HG02938 (cell line): ENCODE measurements around the gene MAG.
"Not testable (repeated sequence)": the region's sequence is repeated elsewhere in the genome, so short reads cannot be mapped to it uniquely, and the experiment has no call there.

ENCODE experiments used
- ATAC-seq: cut with Tn5 transposase; IDR thresholded peaks from one replicate; pipeline ENCODE4 v1.9.1; 2021; ENCODE audit warnings: mild to moderate bottlenecking, moderate library complexity; ENCODE audit not compliant: unreplicated experiment

Gene MAG

DNA sequence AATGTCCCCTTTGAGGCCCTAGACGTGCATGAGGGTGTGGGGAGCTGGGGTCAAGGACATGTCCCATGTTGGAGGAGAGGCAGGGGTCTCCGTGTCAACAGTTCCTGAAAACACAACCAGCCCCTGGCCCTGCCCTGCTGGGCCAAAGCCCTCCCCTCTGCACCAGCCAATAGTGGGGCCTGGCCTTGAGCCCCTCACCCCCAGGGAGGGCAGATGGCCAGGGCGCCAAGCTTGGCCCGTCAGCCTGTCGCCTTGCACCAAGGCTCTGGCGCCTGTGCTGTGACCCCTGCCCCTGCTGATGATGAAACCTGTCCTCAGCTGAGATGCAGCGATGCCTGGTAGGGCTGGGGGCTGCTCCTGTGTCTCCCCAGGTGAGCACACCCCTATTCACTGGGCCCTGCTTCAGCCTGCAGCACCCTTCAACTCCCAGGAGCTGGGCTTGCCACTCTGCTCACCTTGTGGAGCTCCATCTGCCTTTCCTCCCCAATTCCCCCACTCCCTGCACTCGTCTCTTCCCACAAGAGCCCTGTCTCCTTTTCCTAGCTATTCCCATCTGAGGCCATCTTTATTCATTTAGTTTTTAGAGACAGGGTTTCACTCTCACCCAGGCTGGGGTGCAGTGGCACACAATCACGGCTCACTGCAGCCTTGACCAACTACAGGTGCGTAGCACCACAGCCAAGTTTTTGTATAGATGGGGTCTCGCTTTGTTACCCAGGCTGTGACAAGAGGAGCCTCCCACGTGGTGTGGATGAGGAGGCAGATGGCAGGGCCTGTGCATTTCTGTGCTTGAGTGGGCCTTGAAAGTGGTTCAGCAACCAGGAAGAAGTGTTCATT is 11.8 kb upstream of the MAG start:
- no peak for ATAC-seq

DNA sequence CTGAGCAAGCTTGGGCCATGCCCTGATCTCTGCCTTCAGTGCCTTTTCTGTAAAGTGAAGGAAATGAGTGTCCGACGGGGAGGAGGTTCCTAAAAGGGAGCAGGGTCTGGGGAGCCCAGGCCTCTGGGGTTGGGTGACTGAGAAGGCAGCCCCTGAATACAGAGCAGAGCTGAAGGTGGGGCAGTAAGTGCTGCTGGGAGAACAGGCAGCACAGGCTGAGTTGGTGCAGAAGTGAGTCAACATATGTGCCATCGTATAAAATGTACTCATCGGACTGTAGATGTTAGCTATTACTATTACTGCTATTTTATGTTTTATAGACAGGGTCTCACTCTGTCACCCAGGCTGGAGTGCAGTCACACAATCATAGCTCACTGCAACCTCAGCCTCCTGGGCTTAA is 10.7 kb upstream of the MAG start:
- ATAC-seq = no peak

DNA sequence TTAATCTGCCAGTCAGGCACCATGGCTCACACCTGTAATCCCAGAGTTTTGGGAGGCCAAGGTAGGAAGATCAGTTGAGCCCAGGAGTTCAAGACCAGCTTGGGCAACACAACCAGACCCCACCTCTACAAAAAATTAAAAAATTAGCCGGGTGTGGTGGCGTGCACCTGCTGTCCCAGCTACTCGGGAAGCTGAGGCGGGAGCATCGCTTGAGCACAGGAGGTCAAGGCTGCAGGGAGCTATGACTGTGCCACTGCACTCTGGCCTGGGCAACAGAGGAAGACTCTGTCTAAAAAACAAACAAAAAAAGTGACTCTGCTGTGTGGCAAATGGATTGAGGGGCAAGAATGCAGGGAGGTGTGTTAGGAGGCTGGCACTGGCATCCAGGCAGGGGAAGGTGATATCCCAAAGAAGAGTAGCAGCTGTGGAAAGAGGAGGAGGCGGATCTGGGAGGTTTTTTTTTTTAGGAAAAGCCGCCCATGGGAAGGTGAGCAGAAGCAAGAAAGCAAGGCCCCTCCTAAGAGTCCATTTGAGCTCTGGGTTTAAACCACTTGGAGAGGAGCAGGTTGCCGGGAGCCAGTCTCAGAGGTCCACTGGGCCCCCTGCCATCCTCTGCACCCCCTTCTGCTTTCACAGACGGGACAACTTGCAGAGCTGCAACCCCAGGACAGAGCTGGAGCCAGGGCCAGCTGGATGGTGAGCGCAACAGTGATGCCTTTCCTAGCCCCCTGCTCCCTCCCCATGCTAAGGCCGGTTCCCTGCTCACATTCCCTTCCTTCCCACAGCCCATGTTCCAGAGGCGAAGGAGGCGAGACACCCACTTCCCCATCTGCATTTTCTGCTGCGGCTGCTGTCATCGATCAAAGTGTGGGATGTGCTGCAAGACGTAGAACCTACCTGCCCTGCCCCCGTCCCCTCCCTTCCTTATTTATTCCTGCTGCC is 7.5 kb upstream of the MAG start:
- ATAC-seq = no peak

DNA sequence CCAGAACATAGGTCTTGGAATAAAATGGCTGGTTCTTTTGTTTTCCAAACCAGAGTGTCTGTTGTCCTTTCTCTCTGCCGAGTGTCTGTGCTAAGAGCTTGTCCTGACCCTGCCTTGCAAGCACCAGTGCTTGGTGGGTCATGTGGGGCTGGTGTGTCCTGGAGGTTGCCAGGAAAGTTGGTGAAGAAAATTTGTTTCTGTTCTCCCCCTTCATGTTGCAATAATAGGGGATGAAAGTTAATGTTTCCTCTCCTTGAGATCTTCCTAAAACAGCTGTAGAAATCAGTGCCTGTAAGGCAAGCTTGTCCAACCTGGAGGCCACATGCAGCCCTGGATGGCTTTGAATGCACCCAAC is 6.9 kb upstream of the MAG start:
- no peak for ATAC-seq

DNA sequence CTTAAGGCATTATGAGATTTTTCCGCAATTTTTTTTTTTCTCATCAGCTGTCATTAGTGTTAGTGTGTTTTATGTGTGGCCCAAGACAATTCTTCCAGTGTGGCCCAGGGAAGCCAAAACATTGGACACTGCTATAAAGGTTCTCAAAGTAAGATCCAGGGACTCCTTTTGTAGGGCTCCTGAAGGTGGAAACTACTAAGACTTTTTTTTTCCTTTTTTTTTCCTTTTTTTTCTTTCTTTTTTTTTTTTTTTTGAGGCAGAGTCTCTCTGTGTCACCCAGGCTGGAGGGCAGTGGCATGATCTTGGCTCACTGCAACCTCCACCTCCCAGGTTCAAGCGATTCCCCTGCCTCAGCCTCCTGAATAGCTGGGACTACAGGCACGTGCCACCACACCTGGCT is 6.5 kb upstream of the MAG start:
- ATAC-seq = not testable (repeated sequence)

DNA sequence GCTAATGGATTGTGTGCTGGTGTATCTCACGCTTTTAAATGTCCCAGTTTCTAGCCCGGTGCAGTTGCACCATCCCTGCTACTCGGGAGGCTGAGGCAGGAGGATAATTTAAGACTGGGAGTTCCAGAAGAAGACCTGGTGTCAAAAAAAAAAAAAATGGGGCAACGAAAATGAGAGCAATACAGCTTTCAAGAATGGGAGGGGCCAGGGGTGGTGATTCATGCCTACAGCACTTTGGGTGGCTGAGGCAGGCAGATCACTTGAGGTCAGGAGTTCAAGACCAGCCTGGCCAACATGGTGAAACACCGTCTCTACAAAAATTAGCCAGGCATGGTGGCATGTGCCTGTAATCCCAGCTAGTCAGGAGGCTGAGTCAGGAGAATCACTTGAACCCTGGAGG is 5.9 kb upstream of the MAG start:
- ATAC-seq = not testable (repeated sequence)

DNA sequence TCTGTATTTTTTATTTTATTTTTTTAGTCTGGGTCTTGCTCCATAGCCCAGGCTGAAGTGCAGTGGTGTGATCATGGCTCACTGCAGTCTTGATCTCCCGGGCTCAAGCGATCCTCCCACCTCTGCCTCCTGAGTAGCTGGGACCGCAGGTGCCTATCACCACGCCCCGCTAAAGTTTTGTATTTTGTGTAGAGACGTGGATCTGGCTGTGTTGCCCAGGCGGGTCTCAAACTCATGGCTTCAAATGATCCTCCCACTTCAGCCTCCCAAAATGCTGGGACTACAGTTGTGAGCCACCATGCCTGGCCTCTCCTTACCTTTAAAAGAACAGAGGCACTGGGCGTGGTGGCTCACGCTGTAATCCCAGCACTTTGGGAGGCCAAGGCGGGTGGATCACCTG is 4.2 kb upstream of the MAG start:
- ATAC-seq = no peak

DNA sequence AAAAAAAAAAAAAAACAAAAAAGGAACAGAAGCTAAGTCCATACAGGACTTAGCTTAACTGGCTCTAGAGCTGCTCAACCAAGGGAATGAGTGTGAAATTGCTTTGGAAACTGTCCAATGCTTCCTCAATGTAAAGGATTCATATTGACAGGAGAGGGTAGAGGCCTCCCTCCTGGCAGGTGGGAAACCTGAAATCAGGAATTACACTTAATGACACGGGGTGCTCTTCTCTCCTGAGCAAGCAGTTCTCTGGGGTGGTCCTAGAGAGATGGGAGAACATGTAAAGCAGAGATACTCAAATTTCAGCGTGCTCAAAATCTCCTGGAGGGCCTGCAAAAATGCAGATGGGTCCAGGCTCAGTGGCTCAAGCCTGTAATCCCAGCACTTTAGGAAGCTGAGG is 3.6 kb upstream of the MAG start:
- no peak for ATAC-seq

DNA sequence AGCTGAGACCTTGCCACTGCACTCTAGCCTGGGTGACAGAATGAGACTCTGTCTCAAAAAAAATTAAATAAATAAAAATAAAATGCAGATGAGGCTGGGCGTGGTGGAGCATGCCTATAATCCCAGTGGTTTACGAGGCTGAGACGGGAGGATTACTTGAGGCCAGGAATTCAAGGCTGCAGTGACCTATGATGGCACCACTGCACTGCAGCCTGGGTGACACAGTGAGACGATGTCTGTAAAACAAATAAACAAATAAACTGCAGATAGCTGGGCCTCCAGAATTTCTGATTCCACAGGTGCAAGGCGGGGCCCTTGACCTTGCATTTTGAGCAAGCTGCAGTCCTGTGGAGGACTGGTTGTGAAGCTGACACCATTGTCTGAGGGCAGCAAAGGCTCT is 3.1 kb upstream of the MAG start:
- ATAC-seq = no peak

DNA sequence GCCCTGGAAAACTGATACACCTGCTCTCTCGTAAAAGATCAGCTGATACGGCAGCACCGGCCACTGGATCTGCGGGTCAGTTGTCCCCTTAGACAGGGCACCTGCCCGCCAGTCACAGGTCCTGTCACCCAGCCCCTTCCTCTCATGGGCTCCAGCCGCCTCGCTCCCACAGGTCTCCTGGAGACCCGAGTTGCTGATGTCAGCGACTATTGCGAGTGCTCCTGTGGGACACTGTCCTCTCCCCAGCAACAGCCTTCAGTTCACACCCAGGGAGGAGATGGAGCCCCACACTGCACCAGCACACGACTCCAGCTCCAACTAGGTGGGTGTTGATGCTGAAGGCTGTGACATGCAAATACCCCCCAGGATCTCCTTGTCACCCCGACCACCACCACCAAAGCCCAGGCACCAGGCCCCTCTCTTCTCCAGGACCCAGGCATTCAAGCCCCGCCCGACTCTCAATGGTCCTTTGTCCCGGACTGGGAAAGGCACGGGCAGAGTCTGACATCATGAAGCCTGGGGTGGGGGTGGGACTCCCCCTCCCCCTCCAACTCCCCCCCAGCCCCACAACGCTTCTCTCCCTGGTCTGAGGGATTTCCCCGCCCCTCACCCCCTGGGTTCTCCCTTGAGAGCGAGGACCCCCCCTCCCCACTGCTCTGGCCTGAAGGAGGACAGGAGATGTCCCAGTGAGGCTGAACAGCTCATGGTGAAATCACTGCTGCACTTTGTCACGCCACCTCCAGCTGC is 1.4 kb upstream of the MAG start:
- ATAC-seq = no peak

DNA sequence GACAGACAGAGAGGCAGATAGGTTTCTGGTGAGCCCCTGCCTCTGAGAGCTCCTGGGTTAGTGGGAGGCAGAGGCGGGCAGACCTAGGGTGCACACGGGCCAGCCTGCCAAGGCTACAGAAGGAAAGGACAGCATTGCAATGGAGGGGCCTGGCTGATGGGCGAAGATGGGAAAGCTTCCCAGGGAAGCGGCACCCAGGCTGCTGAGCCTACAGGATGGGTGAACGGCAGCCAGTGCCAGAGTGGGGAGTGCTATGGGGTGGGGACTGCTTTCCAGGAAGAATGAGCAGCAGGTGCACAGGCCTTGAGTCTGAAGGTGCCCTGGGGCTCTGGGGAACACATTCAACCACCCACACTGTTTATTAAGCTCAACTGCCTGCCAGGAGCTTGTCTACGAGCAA is 702 bp upstream of the MAG start:
- no peak for ATAC-seq

DNA sequence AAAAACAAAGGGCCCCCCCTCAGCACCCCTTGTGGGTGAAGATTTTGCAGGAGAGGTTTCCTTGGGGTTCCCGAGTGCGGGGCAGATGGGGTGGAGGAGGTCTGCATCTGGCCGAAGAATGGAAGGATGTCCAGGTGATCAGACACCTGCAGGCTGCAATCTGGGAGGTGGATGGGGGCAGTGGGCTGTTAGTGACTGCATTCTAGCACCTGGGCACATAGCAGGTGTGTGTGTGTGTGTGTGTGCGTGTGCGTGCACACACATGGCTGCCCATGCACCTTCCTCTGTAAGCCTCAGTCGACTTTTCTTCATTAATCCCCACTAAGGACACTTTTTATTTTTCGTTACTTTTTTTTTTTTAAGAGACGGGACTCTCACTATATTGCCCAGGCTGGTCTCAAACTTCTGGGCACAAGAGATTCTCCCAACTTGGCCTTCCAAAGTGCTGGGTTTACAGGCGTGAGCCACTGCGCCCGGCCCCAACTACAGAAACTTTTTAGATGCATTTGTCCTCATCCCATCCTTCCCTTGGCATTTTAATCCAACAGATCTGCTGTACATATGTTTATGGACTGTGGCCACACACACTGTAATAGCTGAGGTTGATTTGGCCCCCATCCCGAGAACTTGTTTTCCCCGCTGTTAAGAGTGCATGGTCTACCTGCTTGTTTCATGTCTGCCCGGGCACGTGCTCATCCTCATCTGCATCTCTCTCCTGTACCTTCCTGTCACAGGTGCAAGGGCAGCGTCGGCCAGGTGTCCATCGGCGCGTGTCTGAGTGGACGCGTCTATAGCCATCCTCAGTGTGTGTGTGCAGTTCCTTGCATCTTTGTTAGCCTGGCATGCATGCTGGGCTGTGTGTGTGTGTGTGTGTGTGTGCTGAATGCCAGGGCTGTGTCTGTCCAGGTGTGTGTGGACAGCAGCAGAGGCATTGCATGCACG is 731 bp downstream of the MAG start:
- no peak for ATAC-seq

DNA sequence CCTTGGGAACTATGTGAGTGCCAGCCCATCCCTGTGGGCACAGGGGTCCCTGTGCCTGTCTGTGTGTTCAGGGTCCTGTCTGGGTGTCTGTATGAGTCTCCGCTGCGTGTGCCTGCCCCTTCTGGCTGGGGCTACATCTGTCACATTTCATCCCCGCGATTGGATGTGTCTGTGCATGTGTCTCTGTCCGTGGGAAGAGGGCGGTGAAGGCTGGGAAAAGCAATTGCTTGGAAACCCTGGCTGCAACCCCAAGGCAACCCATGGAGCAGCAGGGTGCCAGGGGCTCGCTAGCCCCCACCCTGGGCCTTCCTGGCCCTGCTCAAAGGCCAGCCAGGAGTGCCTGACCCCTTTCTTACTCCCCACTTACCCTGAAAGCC is 1.4 kb downstream of the MAG start:
- ATAC-seq = no peak

DNA sequence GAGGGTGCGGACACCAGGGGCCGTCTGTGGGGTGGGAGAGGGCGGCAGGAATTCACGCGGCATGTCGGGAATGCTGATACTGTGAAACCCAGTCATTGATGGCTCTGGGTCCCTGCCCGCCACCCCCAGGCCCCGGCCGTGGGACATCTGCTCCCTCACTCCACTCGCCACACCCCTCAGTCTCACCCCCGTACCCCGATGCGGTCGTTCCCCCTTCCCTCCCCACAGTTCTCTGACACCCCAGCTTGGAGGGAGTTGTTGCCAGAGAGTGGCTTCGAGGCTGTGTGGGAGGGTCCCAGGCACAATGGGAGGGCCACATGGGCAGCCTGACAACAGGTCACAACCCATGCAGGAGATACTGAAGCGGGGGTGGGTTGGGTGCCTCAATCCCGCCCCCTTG is 1.8 kb downstream of the MAG start:
- ATAC-seq = no peak

DNA sequence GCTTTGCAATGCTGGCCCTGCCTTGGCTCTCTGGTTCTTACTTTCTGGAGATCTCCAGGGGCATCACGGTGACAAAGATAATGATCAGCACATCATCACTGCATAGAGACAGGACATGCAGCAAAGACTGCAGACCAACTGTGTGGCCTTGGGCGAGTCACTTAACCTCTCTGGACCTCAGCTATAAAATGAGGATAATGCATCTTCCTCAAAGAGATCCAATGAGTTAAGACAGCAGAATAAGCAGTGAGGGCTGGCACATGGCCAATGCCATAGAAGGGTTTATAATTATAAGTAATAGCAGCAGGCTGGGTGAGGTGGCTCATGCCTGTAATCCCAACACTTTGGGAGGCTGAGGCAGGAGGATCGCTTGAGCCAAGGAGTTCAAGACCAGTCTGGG is 2.4 kb downstream of the MAG start:
- no peak for ATAC-seq

DNA sequence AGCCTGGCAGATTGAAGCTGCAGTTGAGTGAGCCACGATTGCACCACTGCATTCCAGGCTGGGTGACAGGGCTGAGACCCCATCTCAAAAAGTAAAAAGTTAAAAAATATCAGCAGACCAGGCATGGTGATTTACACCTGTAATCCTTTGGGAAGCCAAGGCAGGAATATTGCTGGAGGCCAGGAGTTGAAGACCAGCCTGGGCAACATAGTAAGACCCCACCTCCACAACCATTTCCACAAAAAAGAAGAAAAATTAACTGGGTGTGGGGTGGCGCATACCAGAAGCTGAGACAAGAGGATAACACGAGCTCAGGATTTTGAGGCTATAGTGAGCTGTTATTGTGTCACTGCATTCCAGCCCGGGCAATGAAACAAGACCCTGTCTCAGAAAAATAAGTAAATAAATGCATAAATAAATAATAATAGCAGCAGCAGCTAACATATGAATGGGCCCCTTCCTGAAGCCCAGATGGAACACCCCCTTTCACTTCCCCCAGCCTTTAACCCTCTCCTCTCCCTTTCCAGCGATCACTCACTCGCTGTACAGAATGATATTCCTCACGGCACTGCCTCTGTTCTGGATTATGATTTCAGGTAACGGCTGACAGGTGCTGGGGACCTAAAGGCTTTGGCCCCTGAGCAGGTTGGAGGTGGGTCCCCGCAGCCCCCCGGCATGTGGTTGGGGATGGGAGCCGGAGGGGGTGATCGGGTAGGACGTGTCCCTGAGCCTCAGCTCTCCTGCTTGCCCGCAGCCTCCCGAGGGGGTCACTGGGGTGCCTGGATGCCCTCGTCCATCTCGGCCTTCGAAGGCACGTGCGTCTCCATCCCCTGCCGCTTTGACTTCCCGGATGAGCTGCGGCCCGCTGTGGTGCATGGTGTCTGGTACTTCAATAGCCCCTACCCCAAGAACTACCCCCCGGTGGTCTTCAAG is 3.2 kb downstream of the MAG start:
- ATAC-seq = no peak

DNA sequence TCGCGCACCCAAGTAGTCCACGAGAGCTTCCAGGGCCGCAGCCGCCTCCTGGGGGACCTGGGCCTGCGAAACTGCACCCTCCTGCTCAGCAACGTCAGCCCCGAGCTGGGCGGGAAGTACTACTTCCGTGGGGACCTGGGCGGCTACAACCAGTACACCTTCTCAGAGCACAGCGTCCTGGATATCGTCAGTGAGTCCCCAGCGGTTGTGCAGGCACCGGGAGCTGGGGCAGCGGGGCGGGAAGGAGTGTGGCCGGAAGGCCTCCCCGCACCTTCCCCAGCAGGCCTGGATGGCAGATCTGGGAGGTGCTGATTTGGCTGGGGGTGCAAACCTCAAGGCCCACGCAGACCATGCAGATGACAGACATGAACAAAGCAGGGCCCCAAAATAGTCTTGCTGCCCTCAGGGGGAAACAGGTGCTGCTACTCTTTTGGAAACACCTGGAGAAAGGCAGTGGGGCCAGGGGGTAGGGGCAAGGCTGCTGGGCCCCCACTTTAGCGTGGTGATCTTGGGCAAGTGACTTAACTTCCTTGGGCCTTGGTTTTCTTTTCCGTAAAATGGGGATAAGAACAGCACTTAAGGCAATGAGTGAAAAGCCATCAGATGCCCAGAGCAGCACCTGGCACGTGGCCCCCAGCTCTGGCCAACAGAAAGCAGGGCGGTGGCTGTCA is 4.0 kb downstream of the MAG start:
- ATAC-seq = no peak

DNA sequence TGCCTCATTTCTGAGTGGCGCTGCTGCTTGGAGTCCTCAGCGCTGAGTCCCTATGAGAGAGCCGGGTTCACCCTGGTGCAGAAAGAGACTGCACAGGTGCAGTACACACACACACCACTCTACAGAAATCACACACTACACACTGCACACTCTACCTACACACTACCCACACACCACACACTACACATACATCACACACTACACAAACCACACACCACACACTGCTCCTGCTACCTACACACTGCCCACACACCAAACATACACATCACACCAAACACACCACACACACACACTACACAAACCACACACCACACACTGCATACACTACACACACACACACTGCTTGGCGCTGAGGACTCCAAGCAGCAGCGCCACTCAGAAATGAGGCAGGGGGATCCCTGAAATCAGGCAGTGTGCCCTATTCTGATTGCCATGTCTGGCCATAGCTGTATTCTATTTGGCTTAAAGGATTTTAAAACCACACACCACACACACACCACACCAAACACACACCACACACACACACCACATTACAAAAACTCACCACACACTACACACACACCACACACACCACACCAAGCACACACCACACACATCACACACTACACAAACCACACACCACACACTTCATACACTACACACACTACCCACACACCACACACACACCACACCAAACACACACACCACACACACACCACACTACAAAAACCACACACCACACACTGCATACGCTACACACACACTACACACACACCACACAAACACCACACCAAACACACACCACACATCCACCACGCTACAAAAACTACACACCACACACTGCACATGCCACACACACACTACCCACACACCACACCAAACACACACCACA is 4.9 kb downstream of the MAG start:
- no peak for ATAC-seq
